ENCODE data around the gene PRTN3.

PRTN3 gene

DNA sequence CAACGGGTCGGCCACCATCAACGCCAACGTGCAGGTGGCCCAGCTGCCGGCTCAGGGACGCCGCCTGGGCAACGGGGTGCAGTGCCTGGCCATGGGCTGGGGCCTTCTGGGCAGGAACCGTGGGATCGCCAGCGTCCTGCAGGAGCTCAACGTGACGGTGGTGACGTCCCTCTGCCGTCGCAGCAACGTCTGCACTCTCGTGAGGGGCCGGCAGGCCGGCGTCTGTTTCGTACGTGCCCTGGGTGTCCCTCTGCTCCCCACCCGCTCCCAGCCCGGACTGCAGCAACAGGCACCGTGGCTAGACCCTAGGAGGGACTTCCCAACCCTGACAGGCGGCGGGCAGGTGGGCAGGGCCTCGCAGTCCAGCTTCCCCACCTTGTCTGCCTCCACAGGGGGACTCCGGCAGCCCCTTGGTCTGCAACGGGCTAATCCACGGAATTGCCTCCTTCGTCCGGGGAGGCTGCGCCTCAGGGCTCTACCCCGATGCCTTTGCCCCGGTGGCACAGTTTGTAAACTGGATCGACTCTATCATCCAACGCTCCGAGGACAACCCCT lies 14.8 kb downstream of the PRTN3 start:
- TF ChIP-seq, protein P1, sequence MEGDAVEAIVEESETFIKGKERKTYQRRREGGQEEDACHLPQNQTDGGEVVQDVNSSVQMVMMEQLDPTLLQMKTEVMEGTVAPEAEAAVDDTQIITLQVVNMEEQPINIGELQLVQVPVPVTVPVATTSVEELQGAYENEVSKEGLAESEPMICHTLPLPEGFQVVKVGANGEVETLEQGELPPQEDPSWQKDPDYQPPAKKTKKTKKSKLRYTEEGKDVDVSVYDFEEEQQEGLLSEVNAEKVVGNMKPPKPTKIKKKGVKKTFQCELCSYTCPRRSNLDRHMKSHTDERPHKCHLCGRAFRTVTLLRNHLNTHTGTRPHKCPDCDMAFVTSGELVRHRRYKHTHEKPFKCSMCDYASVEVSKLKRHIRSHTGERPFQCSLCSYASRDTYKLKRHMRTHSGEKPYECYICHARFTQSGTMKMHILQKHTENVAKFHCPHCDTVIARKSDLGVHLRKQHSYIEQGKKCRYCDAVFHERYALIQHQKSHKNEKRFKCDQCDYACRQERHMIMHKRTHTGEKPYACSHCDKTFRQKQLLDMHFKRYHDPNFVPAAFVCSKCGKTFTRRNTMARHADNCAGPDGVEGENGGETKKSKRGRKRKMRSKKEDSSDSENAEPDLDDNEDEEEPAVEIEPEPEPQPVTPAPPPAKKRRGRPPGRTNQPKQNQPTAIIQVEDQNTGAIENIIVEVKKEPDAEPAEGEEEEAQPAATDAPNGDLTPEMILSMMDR (IDR thresholded peaks at IDR 0.05), result no peak
- H3K36me3 ChIP-seq, result no peaks in the 10 kb centered on the region
- no peak overlapping the region for H3K27ac ChIP-seq
- intact Hi-C loops (cut with DNase I; ENCODE audit: low total_unique reads), result loop anchor here (5.0 to 10.0 kb wide), 2 partner anchors 62 to 129 kb away; partner anchors contain the start of genes KISS1R and WDR18
- peaks cover 0 to 75% of the 10 kb centered on the region in 2 donors for H3K27me3 ChIP-seq
- no peak for DNase-seq
- no peaks in the 10 kb centered on the region for H3K9me3 ChIP-seq
- peaks cover 0 to 19% (median 12%) of the 10 kb centered on the region in 4 donors for H3K4me1 ChIP-seq
- H3K4me3 ChIP-seq, result no peak overlapping the region

DNA sequence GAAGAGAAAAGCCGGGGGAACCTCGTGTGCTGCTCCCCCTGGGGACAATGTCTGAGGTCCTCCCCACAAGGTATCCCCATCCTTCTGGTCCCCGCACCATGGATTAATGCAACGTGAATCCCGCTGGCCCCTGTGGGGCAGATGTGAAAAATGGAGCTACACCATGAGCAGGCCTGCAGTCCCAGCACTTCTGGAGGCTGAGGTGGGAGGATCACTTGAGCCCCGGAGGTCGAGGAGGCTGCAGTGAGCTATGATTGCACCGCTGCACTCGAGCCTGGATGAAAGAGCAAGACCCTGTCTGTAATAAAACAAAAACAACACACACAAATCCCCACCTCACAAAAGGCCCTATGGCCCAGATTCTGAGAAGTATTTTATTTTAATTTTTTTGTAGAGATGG lies 17.5 kb downstream of the PRTN3 start:
- TF ChIP-seq, protein P1 (IDR thresholded peaks at IDR 0.05), result no peak
- Histone ChIP-seq H3K27ac (no peak overlapping the region), H3K27me3 (peaks cover 0 to 74% of the 10 kb centered on the region in 2 donors), H3K4me3 (no peak overlapping the region), H3K36me3 (no peaks in the 10 kb centered on the region), H3K9me3 (no peaks in the 10 kb centered on the region), H3K4me1 (peaks cover 0 to 29% (median 17%) of the 10 kb centered on the region in 4 donors)
- intact Hi-C loops (cut with DNase I; ENCODE audit: low total_unique reads), result loop anchor here (5.0 to 10.0 kb wide), 2 partner anchors 59 to 127 kb away; partner anchors contain the start of genes KISS1R and WDR18
- DNase-seq, result no peak

DNA sequence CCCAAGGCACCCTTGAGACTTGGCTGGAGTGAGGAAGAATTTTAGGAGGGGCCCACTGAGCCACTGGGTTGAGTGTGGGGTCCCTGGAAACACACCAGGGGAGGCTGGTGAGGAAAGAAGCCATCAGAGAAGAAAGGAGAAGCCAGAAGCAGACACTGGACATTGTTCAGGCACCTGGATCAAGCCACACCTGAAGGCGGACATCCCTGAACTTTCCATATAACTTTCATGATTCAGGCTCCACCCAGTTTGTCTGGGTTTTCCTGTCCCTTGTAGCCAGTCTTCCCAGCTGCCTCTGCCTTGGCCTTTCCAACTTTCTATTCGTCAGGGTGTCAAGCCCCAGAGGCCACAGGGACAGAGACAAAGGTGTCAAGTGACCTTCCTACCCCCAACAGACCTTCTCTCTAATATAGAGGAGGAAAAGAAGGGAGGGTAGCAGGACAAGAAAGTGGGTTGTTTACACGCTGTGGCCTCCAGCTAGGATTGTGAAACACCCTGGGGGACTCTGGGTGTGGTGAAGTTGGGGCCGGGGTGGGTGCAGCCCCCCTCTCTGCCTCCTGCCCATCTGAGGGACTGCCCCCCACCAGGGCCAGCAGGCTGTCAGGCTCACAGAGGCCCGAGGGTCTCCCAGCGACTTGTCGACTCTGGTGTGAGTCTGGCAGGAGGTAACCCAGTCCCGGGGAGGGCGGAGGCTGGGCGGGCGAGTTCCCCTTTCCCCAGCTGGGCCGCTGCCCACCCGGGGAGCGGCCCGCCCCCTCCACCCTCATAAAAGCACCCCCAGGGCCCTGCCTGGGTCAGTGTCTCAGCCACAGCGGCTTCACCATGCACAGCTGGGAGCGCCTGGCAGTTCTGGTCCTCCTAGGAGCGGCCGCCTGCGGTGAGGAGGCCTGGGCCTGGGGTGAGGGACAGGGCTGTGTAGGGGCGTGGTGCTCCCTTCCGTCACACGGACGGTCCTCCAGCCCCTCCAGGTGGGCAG lies 18.4 kb downstream of the PRTN3 start, which contains the start of gene CFD:
CFD (plus strand) TSS at position 797 of the 976 bp plus-strand sequence; CDS start at position 823, 26 bp downstream.
- Histone ChIP-seq H3K27me3 (peaks cover 0 to 68% of the 10 kb centered on the region in 2 donors), H3K36me3 (no peaks in the 10 kb centered on the region), H3K27ac (peak within 1 kb of the TSS; percentile 13 to 27), H3K9me3 (no peaks in the 10 kb centered on the region), H3K4me3 (peak within 1 kb of the TSS; percentile 37 to 43), H3K4me1 (peaks cover 0 to 31% (median 18%) of the 10 kb centered on the region in 4 donors)
- DNase-seq, result peak; percentile 82
- TF ChIP-seq, protein P1 (IDR thresholded peaks at IDR 0.05), result no peak
- intact Hi-C loops (cut with DNase I; ENCODE audit: low total_unique reads), result loop anchor here (5.0 to 10.0 kb wide), 2 partner anchors 58 to 126 kb away; partner anchors contain the start of genes KISS1R and WDR18

DNA sequence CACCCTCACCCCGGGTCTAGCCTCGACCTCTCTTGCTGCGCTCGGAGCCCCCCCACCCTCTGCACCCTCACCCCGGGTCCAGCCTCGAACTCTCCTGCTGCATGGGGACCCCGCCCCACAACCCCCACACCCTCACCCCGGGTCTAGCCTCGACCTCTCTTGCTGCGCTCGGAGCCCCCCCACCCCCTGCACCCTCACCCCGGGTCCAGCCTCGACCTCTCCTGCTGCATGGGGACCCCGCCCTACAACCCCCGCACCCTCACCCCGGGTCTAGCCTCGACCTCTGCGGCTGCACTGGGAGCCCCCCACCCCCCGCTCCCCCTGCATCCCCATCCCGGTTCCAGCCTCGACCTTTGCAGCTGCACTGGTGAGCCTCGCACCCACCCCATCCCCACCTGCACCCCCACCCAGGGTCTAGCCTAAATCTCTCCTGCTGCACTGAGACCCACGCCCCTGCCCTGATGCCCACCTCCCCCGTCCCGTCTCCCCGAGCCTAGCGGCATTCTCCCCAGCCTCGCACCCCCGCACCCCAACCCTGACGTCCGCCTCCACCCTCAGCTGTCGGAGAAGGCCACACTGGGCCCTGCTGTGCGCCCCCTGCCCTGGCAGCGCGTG lies 20.4 kb downstream of the PRTN3 start:
- Histone ChIP-seq H3K4me3 (no peak overlapping the region), H3K36me3 (no peaks in the 10 kb centered on the region), H3K27me3 (peaks cover 0 to 52% of the 10 kb centered on the region in 2 donors), H3K27ac (no peak overlapping the region), H3K9me3 (no peaks in the 10 kb centered on the region), H3K4me1 (peaks cover 0 to 31% (median 18%) of the 10 kb centered on the region in 4 donors)
- DNase-seq, result no peak
- intact Hi-C loops (cut with DNase I; ENCODE audit: low total_unique reads), result no loop called here
- TF ChIP-seq, protein P1 (IDR thresholded peaks at IDR 0.05), result no peak
